ENCODE results near the gene CTSK.
"Not testable (repeated sequence)": the region's sequence is repeated elsewhere in the genome, so short reads cannot be mapped to it uniquely, and the experiment has no call there.

DNA sequence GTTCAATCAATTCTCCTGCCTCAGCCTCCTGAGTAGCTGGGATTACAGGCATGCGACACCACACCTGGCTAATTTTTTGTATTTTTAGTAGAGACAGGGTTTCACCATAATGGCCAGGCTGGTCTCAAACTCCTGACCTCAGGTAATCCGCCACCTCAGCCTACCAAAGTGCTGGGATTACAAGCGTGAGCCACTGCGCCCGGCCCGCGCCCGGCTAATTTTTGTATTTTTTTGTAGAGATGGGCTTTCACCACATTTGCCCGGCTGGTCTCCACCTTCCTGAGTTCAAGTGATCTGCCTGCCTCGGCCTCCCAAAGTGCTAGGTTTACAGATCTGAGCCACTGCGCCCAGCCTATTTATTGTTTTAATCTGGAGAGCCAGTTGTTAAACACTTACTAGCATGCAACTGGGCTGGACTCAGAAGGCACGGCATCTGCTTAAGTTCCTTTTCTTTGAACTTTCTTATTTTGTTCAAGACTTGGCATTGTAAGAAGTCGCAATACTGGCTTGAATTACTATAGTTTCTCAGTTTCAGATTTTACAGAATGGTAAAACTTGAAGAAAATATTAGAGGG is 32.0 kb downstream of the CTSK start:
- TF ChIP-seq, protein P1, sequence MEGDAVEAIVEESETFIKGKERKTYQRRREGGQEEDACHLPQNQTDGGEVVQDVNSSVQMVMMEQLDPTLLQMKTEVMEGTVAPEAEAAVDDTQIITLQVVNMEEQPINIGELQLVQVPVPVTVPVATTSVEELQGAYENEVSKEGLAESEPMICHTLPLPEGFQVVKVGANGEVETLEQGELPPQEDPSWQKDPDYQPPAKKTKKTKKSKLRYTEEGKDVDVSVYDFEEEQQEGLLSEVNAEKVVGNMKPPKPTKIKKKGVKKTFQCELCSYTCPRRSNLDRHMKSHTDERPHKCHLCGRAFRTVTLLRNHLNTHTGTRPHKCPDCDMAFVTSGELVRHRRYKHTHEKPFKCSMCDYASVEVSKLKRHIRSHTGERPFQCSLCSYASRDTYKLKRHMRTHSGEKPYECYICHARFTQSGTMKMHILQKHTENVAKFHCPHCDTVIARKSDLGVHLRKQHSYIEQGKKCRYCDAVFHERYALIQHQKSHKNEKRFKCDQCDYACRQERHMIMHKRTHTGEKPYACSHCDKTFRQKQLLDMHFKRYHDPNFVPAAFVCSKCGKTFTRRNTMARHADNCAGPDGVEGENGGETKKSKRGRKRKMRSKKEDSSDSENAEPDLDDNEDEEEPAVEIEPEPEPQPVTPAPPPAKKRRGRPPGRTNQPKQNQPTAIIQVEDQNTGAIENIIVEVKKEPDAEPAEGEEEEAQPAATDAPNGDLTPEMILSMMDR (IDR thresholded peaks at IDR 0.05): not testable (repeated sequence)
- TF ChIP-seq POLR2AphosphoS5, EP300 (IDR thresholded peaks at IDR 0.05): not testable (repeated sequence)
